A673 (cell line): ENCODE measurements around the gene TLR1. TPM values are rescaled to one million over a fixed set of nuclear protein-coding genes. Genes with fewer than 3 reads are reported as not detected.

Experiments
- BruUV-seq: library from RNA; stranded (reverse); fragments of 400-500 nt; replicated peaks from 2 replicates; lab custom pipeline; 2021; lab: Mats Ljungman, UMichigan
- CTCF ChIA-PET: fragments of 300-600 bp; sonication (Branson Sonifier 250); formaldehyde crosslinking; loops from one replicate; lab custom pipeline; 2022; ENCODE audit warnings: antibody characterized with exemption; lab: Charles Lee
- POLR2A ChIA-PET: fragments of 300-600 bp; sonication (Branson Sonifier 250); formaldehyde crosslinking; loops from one replicate; lab custom pipeline; 2022; ENCODE audit warnings: antibody characterized with exemption; ENCODE audit not compliant: low non-redundant PET; lab: Charles Lee
- DNase-seq: peaks from one replicate; pipeline ENCODE4 v3.0.0-alpha.2; 2015; ENCODE audit warnings: low spot score
- H3K27ac ChIP-seq: fragments of 200-600 bp; sonication (generic); 2 replicates; pipeline ENCODE4 v1.5.1; 2016; ENCODE audit warnings: mixed run types, low read depth, mild to moderate bottlenecking, mixed read lengths, antibody characterized with exemption, low read length; ENCODE audit not compliant: poor library complexity, severe bottlenecking
- H3K27me3 ChIP-seq: fragments of 200-600 bp; sonication (generic); replicated peaks from 2 replicates; pipeline ENCODE4 v1.6.1; 2017; ENCODE audit warnings: mixed run types, low read depth, mild to moderate bottlenecking, mixed read lengths, antibody characterized with exemption, low read length; ENCODE audit not compliant: insufficient read depth, poor library complexity
- H3K36me3 ChIP-seq: fragments of 200-600 bp; sonication (generic); 2 replicates; pipeline ENCODE4 v1.6.1; 2016; ENCODE audit warnings: mixed run types, mild to moderate bottlenecking, mixed read lengths, antibody characterized with exemption, low read length; ENCODE audit not compliant: insufficient read depth, poor library complexity, severe bottlenecking
- H3K4me1 ChIP-seq: fragments of 200-600 bp; sonication (generic); 2 replicates; pipeline ENCODE4 v1.6.1; 2017; ENCODE audit warnings: mixed run types, mild to moderate bottlenecking, mixed read lengths, antibody characterized with exemption, low read length; ENCODE audit not compliant: insufficient read depth, poor library complexity, severe bottlenecking
- H3K4me3 ChIP-seq: fragments of 200-600 bp; sonication (generic); 2 replicates; pipeline ENCODE4 v1.5.1; 2016; ENCODE audit warnings: low read depth, mixed run types, mild to moderate bottlenecking, mixed read lengths, low read length; ENCODE audit not compliant: poor library complexity, severe bottlenecking
- H3K9me3 ChIP-seq: fragments of 200-600 bp; sonication (generic); 2 replicates; pipeline ENCODE4 v1.6.1; 2016; ENCODE audit warnings: mixed run types, low read depth, mild to moderate bottlenecking, mixed read lengths, antibody characterized with exemption, low read length; ENCODE audit not compliant: poor library complexity, severe bottlenecking
- EZH2 ChIP-seq: fragments of 200-600 bp; sonication (generic); IDR thresholded peaks from 2 replicates; pipeline ENCODE4 v1.6.1; 2017; ENCODE audit warnings: borderline replicate concordance, low read depth, mild to moderate bottlenecking, mixed read lengths, antibody characterized with exemption, low read length; ENCODE audit not compliant: poor library complexity, severe bottlenecking
- intact Hi-C: fragments of 100-400 bp; cut with micrococcal nuclease; formaldehyde crosslinking; loops from one replicate; pipeline ENCODE4 v1.10.0; 2022; ENCODE audit not compliant: unreplicated experiment
- total RNA-seq: library from RNA; stranded (reverse); gene quantifications from 2 replicates; pipeline ENCODE4 v1.2.3, GENCODE V29; 2021
- TF ChIP-seq, protein P1 (sequence below): fragments of 300-800, 200-600 bp; sonication (generic); conservative IDR thresholded peaks from 2 replicates; pipeline ENCODE4 v1.5.1; 2017; ENCODE audit warnings: low read depth, mild to moderate bottlenecking, antibody characterized with exemption, low read length, moderate library complexity, mixed read lengths

The TLR1 gene
- total RNA-seq, 1 experiment from 2014 or later: 0.37 TPM

DNA sequence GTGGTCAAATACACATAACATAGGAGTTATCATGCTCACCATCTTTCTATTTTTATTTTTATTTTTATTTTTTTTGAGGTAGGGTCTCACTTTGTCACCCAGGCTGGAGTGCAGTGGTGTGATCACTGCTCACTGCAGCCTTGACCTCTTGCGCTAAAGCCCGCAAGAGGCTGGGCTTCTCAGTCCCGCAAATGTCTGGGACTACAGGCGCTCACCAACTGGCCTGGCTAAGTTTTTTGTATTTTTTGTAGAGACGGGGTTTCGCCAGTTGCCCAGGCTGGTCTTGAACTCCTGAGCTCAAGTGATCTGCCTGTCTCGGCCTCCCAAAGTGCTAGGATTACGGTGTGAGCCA, 21.5 kb downstream of the TLR1 start:
- no peaks in the 10 kb centered on the region for H3K4me1 ChIP-seq
- no peaks in the 10 kb centered on the region for H3K36me3 ChIP-seq
- intact Hi-C loops: loop anchor here (2.0 to 5.0 kb wide), 2 partner anchors 602 to 721 kb away; no protein-coding TSS in a partner anchor
- H3K27me3 ChIP-seq: no peaks in the 10 kb centered on the region
- CTCF ChIA-PET: interaction anchor here (1.0 to 2.2 kb wide), 2 partner anchors 24 to 603 kb away, joined by 9 to 18 read pairs; no protein-coding TSS in a partner anchor
- no peak for TF ChIP-seq EZH2
- TF ChIP-seq, protein P1, sequence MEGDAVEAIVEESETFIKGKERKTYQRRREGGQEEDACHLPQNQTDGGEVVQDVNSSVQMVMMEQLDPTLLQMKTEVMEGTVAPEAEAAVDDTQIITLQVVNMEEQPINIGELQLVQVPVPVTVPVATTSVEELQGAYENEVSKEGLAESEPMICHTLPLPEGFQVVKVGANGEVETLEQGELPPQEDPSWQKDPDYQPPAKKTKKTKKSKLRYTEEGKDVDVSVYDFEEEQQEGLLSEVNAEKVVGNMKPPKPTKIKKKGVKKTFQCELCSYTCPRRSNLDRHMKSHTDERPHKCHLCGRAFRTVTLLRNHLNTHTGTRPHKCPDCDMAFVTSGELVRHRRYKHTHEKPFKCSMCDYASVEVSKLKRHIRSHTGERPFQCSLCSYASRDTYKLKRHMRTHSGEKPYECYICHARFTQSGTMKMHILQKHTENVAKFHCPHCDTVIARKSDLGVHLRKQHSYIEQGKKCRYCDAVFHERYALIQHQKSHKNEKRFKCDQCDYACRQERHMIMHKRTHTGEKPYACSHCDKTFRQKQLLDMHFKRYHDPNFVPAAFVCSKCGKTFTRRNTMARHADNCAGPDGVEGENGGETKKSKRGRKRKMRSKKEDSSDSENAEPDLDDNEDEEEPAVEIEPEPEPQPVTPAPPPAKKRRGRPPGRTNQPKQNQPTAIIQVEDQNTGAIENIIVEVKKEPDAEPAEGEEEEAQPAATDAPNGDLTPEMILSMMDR: no peak
- H3K27ac ChIP-seq: no peak overlapping the region
- DNase-seq: no peak
- POLR2A ChIA-PET: no interaction called here
- no peaks in the 10 kb centered on the region for H3K9me3 ChIP-seq
- no TSS peak for BruUV-seq
- no peak overlapping the region for H3K4me3 ChIP-seq

DNA sequence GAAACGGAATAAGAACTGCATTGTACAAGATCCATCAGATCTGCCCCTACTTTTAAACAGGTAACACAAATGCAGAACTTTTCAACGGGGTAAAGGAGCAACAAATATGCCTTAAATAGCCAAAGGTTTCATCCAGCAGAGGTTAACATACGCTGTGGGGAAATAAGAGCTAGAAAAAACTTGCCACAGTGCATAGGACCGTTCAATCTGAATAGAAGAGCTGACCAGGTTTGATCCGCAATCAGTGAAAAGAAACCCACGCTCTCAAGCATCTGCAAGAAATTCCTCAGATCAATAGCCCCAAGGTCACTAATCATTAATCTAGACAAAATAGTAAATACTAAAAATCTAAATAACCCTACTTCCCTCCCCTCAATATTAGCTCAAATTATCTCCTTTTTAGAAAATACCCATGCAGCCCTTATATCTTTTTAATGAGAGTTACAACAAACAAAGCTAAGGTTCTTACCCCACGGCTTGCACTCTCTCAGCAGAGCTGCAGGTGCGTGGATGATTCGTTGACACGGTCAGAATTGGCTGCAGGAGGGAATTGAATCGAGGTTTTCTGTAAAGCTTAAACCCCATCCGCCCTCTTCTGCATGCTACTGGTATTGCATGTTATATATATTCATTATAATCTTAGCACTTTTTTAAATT, 22.0 kb downstream of the TLR1 start, which contains the start of gene TLR10:
TSS of gene TLR10 (minus strand) at position 539 of the 657 bp plus-strand sequence. CDS start 7,400 bp downstream, outside the sequence.
- ChIA-PET POLR2A (no interaction called here), CTCF (interaction anchor here (0.5 to 2.2 kb wide), 3 partner anchors 23 to 720 kb away, joined by 4 to 18 read pairs (median 9); no protein-coding TSS in a partner anchor)
- no peaks in the 10 kb centered on the region for H3K36me3 ChIP-seq
- H3K27ac ChIP-seq: no peak within 1 kb of the TSS
- no peaks in the 10 kb centered on the region for H3K9me3 ChIP-seq
- intact Hi-C loops: loop anchor here (2.0 to 5.0 kb wide), 2 partner anchors 602 to 720 kb away; no protein-coding TSS in a partner anchor
- no TSS peak for BruUV-seq
- peak; percentile 46 for DNase-seq
- no peak for TF ChIP-seq EZH2
- TF ChIP-seq, protein P1: peak; percentile 65
- H3K4me3 ChIP-seq: no peak within 1 kb of the TSS
- H3K27me3 ChIP-seq: no peaks in the 10 kb centered on the region
- H3K4me1 ChIP-seq: no peaks in the 10 kb centered on the region

DNA sequence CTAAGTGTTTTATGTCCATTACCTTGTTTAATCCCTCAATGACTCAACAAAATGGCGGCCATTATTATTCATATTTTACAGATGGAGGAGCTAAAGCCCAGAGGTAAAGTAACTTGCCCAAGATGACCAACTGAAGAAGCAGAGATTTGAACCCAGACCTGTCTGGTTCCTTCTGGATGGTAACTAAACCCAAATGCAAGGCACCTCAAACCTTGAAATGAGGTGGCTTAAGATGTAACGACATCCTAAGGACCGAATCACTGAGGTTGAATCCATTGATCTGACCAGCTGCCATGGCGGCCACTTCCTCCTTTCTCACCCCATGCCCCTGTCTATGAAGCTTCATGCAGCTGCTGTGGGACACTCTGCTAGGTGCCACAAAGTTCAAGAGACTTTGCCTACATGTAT, 22.7 kb downstream of the TLR1 start:
- CTCF ChIA-PET: interaction anchor here (0.7 to 2.2 kb wide), 2 partner anchors 456 to 602 kb away, joined by 3 to 18 read pairs; no protein-coding TSS in a partner anchor
- no peak overlapping the region for H3K27ac ChIP-seq
- no peaks in the 10 kb centered on the region for H3K4me1 ChIP-seq
- no TSS peak for BruUV-seq
- no peaks in the 10 kb centered on the region for H3K36me3 ChIP-seq
- intact Hi-C loops: loop anchor here (2.0 to 5.0 kb wide), 2 partner anchors 601 to 720 kb away; no protein-coding TSS in a partner anchor
- no peaks in the 10 kb centered on the region for H3K27me3 ChIP-seq
- POLR2A ChIA-PET: interaction anchor here (0.6 kb wide), 1 partner anchor 39 kb away, joined by 5 read pairs; no protein-coding TSS in a partner anchor
- TF ChIP-seq EZH2: no peak
- TF ChIP-seq, protein P1: no peak
- DNase-seq: no peak
- no peaks in the 10 kb centered on the region for H3K9me3 ChIP-seq
- H3K4me3 ChIP-seq: no peak overlapping the region
